Measurements from ENCODE around the gene PITPNM1. TPM values are rescaled to one million over a fixed set of nuclear protein-coding genes. Genes with fewer than 3 reads are reported as not detected.
A peak's percentile ranks its signal among the peaks of the same experiment; 100 is the strongest.
"Not testable (repeated sequence)": the region's sequence is repeated elsewhere in the genome, so short reads cannot be mapped to it uniquely, and the experiment has no call there.

PITPNM1 gene
- 54.9 to 56.0 TPM (median 55.8 TPM) in 3 replicates for total RNA-seq

DNA sequence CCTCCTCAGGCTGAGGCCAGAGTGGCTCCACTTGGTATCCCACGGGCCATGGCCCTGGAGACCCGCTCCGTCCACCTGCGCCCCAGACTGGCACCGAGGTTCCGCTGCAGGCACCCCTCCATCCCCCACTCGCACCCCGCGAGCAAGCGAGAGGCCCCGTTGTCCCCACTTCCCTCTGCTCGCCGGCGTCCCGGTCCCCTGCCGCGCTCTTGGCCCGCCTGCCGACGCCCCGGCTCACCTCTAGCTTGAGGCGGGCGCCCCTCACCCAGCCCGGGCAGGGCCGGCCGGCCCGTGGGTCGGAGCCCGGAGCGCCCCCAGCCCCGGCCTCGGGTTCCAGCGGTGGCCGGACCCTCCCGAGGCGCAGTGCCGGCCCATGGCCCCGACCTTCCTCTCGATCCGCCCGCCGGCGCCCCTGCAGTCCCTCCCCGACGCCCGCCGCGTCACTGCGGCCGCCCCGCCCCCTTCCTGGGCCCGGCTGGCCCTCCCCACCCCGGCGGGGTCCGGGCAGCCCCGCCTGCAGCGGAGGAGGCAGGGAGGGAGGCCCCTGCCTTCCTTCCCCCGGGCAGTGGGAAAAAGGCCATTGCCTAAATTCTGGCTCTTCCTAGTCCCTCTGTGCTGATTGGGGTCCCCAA is at the start of gene PITPNM1:
TSS of gene PITPNM1 (minus strand) at position 414 of the 632 bp plus-strand sequence. CDS start 1,183 bp downstream, outside the sequence.
- peak within 1 kb of the TSS; percentile 79 for H3K4me3 Mint-ChIP-seq
- peak within 1 kb of the TSS; percentile 89 for H3K27ac Mint-ChIP-seq
- H3K9me3 Mint-ChIP-seq = no peaks in the 10 kb centered on the region
- H3K27me3 Mint-ChIP-seq (ENCODE audit: low read depth) = peaks cover 5% of the 10 kb centered on the region
- H3K36me3 Mint-ChIP-seq = peaks cover 8% of the 10 kb centered on the region
- TF ChIP-seq, protein P1, sequence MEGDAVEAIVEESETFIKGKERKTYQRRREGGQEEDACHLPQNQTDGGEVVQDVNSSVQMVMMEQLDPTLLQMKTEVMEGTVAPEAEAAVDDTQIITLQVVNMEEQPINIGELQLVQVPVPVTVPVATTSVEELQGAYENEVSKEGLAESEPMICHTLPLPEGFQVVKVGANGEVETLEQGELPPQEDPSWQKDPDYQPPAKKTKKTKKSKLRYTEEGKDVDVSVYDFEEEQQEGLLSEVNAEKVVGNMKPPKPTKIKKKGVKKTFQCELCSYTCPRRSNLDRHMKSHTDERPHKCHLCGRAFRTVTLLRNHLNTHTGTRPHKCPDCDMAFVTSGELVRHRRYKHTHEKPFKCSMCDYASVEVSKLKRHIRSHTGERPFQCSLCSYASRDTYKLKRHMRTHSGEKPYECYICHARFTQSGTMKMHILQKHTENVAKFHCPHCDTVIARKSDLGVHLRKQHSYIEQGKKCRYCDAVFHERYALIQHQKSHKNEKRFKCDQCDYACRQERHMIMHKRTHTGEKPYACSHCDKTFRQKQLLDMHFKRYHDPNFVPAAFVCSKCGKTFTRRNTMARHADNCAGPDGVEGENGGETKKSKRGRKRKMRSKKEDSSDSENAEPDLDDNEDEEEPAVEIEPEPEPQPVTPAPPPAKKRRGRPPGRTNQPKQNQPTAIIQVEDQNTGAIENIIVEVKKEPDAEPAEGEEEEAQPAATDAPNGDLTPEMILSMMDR (IDR thresholded peaks at IDR 0.05; ENCODE audit: unreplicated experiment) = no peak
- peak in 1 of 2 experiments; percentile 66 for DNase-seq (ENCODE audit: low spot score in 2 of 2, unreplicated experiment in 2 of 2)
- peaks cover 31% of the 10 kb centered on the region for H3K4me1 Mint-ChIP-seq

DNA sequence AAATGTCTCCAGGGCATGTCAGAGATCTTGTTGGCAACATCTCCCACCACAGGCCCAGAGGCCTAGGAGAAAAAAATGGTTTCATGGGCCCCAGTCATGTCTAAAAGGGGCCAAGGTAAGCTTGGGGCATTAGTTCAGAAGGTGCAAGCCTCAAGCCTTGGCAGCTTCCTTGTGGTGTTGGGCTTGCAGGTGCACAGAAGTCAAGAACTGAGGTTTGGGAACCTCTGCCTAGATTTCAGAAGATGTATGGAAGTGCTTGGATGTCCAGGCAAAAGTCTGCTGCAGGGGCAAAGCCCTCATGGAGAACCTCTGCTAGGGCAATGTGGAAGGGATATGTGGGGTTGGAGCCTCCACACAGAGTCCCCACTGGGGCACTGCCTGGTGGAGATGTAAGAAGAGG is 46.5 kb upstream of the PITPNM1 start:
- H3K4me1 Mint-ChIP-seq; H3K4me3 Mint-ChIP-seq; H3K27ac Mint-ChIP-seq; H3K36me3 Mint-ChIP-seq; H3K27me3 Mint-ChIP-seq (ENCODE audit: low read depth); DNase-seq (ENCODE audit: low spot score in 2 of 2, unreplicated experiment in 2 of 2): not testable (repeated sequence)
- peaks cover 20% of the 10 kb centered on the region for H3K9me3 Mint-ChIP-seq

DNA sequence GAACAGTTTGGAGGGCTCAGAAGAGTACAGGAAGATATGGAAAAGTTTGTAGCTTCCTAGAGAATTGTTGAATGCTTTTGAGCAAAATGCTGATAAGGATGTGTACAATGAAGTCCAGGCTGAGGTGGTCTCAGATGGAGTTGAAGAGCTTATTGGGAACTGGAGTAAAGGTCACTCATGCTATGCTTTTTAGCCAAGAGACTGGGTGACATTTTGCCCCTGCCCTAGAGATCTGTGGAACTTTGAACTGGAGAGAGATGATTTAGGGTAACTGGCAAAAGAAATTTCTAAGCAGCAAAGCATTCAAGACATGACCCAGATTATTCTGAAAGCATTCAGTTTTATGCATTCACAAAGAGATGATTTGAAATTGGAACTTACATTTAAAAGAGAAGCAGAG is 46.0 kb upstream of the PITPNM1 start:
- peaks cover 2% of the 10 kb centered on the region for H3K27me3 Mint-ChIP-seq (ENCODE audit: low read depth)
- H3K4me3 Mint-ChIP-seq = no peak overlapping the region
- H3K4me1 Mint-ChIP-seq = no peaks in the 10 kb centered on the region
- TF ChIP-seq, protein P1 (IDR thresholded peaks at IDR 0.05; ENCODE audit: unreplicated experiment) = no peak
- peaks cover 20% of the 10 kb centered on the region for H3K9me3 Mint-ChIP-seq
- DNase-seq (ENCODE audit: low spot score in 2 of 2, unreplicated experiment in 2 of 2) = no peak
- no peak overlapping the region for H3K27ac Mint-ChIP-seq
- H3K36me3 Mint-ChIP-seq = no peaks in the 10 kb centered on the region

DNA sequence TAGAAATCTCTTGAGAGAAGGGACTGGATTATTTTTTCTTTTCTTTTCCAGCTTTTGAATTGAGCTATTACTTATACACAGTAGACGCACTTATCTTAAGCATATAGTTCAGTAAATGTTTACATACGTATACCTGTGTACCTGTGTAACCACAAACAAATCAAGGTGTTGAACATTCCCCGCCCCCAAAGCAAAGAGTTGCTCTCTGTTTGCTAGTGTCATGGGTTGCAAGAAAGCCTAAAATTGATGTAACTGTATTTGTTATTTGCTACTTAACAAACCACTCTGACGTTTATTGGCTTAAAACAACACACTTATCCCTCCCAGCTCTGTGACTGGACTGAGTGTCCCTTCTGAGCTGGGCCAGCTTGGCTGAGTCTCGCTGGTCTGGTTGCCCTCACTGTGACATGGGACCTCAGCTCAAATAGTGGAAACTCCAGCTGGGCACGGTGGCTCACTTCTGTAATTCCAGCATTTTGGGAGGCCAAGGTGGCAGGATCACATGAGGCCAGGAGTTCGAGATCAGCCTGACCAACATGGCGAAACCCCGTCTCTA is 43.5 kb upstream of the PITPNM1 start:
- H3K36me3 Mint-ChIP-seq = no peaks in the 10 kb centered on the region
- H3K27me3 Mint-ChIP-seq (ENCODE audit: low read depth) = peaks cover 2% of the 10 kb centered on the region

DNA sequence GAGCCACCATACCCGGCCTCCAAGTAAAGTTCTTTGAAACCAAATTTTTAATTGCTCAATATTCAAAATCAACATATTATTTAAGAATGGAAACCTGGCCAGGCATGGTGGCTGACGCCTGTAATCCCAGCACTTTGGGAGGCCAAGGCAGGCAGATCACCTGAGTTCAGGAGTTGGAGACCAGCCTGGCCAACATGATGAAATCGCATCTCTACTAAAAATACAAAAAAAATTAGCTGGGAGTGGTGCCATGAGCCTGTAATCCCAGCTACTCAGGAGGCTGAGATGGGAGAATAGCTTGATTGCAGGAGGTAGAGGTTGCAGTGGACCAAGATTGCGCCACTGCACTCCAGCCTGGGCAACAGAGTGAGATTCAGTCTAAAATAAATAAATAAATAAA is 42.9 kb upstream of the PITPNM1 start:
- H3K36me3 Mint-ChIP-seq; H3K4me3 Mint-ChIP-seq; H3K27ac Mint-ChIP-seq; H3K27me3 Mint-ChIP-seq (ENCODE audit: low read depth); DNase-seq (ENCODE audit: low spot score in 2 of 2, unreplicated experiment in 2 of 2); H3K4me1 Mint-ChIP-seq: not testable (repeated sequence)
- H3K9me3 Mint-ChIP-seq = peaks cover 20% of the 10 kb centered on the region

More for the DNA sequence above, 43.5 kb upstream of the PITPNM1 start:
- TF ChIP-seq, protein P1 (IDR thresholded peaks at IDR 0.05; ENCODE audit: unreplicated experiment) = no peak
- H3K4me3 Mint-ChIP-seq = no peak overlapping the region
- peaks cover 20% of the 10 kb centered on the region for H3K9me3 Mint-ChIP-seq
- peaks cover 3% of the 10 kb centered on the region for H3K4me1 Mint-ChIP-seq
- no peak overlapping the region for H3K27ac Mint-ChIP-seq
- no peak for DNase-seq (ENCODE audit: low spot score in 2 of 2, unreplicated experiment in 2 of 2)

DNA sequence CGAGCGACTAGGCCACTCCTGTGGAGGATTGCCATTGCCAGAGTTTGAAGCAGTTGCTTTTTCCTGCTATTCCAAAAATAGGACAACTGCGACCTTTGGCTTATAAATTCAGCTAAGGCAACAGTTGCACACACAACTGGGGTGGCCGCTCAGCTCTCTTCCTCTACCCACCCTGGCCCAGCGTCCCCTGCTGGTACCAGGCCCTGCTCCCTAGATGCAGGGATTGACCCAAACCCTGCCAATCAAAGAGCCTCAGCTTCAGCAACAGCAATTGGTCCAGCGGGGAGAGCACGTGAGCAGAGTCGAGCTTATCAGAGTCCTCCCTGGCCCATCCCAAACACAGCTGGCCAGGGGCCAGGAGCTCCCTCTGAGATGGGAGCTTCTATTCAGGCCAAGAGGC is 40.1 kb upstream of the PITPNM1 start:
- no peak overlapping the region for H3K4me3 Mint-ChIP-seq

More for the DNA sequence above, 40.1 kb upstream of the PITPNM1 start:
- no peaks in the 10 kb centered on the region for H3K36me3 Mint-ChIP-seq
- DNase-seq (ENCODE audit: low spot score in 2 of 2, unreplicated experiment in 2 of 2) = no peak
- no peak overlapping the region for H3K27ac Mint-ChIP-seq
- peaks cover 2% of the 10 kb centered on the region for H3K27me3 Mint-ChIP-seq (ENCODE audit: low read depth)
- peaks cover 3% of the 10 kb centered on the region for H3K4me1 Mint-ChIP-seq
- TF ChIP-seq, protein P1 (IDR thresholded peaks at IDR 0.05; ENCODE audit: unreplicated experiment) = no peak
- H3K9me3 Mint-ChIP-seq = no peaks in the 10 kb centered on the region
